Glutamatergic neuron (in vitro differentiated cells): Measurements from ENCODE around the gene EYA4. TPM values are rescaled to one million over a fixed set of nuclear protein-coding genes. Genes with fewer than 3 reads are reported as not detected.

Source experiments
- DNase-seq: peaks from one replicate; pipeline ENCODE4 v3.0.0; 2022
- H3K27ac Mint-ChIP-seq: one replicate; pipeline ENCODE4 v1.8.0; 2020; ENCODE audit warnings: mild to moderate bottlenecking, mixed read lengths, inconsistent platforms; ENCODE audit not compliant: unreplicated experiment
- H3K27me3 Mint-ChIP-seq: one replicate; pipeline ENCODE4 v1.8.0; 2020; ENCODE audit warnings: mild to moderate bottlenecking, moderate library complexity, mixed read lengths, inconsistent platforms; ENCODE audit not compliant: unreplicated experiment
- H3K36me3 Mint-ChIP-seq: one replicate; pipeline ENCODE4 v1.8.0; 2020; ENCODE audit warnings: mild to moderate bottlenecking, mixed read lengths, inconsistent platforms; ENCODE audit not compliant: unreplicated experiment
- H3K4me1 Mint-ChIP-seq: one replicate; pipeline ENCODE4 v1.8.0; 2020; ENCODE audit warnings: mild to moderate bottlenecking, low read depth, mixed read lengths, inconsistent platforms; ENCODE audit not compliant: unreplicated experiment
- H3K4me3 Mint-ChIP-seq: one replicate; pipeline ENCODE4 v1.8.0; 2020; ENCODE audit warnings: mild to moderate bottlenecking, mixed read lengths, inconsistent platforms; ENCODE audit not compliant: unreplicated experiment
- H3K9me3 Mint-ChIP-seq: one replicate; pipeline ENCODE4 v1.8.0; 2020; ENCODE audit warnings: mild to moderate bottlenecking, moderate library complexity, mixed read lengths, inconsistent platforms; ENCODE audit not compliant: unreplicated experiment
- total RNA-seq: library from RNA; stranded (reverse); fragmentation: NEBNext Ultra II Directional; extraction: Animal tissue kit (Norgen Biotek cat#: 25700); gene quantifications from one replicate; pipeline ENCODE4 v1.2.1, GENCODE V29; 2021; ENCODE audit not compliant: unreplicated experiment
- TF ChIP-seq, protein P1 (sequence below): fragments of 200-600 bp; sonication (generic); IDR thresholded peaks from one replicate; pipeline ENCODE4 v1.5.0; 2021; ENCODE audit not compliant: partially characterized antibody, unreplicated experiment

The EYA4 gene
- total RNA-seq, 1 donor from 2014 or later = not detected

DNA sequence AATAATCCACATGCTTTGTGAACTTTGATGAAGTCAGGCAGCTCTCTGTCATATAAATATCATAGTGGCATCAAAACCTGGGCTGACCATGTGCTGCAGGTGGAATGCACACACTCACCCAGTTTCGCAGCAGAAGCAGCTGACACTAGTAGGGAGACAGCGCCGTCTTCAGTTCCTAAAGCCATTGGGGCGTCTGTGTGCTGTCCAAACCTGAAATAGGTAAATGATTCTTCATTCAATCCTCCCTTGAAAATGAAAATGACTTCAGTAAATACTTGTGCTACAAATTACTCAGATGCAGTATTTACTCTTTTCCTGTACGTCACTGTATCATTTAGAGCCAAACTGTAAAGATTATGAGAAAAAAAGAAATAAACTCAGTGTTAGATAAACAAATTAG lies 127.5 kb downstream of the EYA4 start:
- TF ChIP-seq, protein P1, sequence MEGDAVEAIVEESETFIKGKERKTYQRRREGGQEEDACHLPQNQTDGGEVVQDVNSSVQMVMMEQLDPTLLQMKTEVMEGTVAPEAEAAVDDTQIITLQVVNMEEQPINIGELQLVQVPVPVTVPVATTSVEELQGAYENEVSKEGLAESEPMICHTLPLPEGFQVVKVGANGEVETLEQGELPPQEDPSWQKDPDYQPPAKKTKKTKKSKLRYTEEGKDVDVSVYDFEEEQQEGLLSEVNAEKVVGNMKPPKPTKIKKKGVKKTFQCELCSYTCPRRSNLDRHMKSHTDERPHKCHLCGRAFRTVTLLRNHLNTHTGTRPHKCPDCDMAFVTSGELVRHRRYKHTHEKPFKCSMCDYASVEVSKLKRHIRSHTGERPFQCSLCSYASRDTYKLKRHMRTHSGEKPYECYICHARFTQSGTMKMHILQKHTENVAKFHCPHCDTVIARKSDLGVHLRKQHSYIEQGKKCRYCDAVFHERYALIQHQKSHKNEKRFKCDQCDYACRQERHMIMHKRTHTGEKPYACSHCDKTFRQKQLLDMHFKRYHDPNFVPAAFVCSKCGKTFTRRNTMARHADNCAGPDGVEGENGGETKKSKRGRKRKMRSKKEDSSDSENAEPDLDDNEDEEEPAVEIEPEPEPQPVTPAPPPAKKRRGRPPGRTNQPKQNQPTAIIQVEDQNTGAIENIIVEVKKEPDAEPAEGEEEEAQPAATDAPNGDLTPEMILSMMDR = no peak
- Mint-ChIP-seq H3K4me3 (no peak overlapping the region), H3K27ac (no peak overlapping the region)

DNA sequence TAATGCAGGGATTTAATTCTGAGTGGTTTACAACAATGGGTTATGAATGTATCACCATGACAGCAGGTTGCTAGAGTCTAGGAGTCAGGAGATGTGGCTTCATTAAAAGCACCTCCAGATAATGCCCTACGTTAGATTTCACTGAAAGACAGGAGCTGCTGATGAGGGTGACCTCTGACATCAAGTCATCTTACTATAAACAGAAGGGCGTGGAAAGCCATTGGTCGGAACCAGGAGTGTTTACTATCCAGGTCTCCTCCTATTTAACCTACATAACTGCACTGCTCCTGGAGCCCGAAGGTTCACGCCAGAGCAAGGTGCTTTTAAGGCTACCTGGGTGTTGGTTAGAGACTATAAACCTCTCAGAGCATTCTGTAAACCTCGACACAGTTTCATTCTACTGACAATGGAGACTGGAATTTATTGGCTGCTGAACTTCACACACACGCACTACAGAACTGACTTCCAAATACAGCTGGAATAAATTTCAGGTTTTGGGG lies 128.7 kb downstream of the EYA4 start:
- H3K27me3 Mint-ChIP-seq = peaks cover 3% of the 10 kb centered on the region
- no peaks in the 10 kb centered on the region for H3K4me1 Mint-ChIP-seq
- DNase-seq = no peak
- no peaks in the 10 kb centered on the region for H3K9me3 Mint-ChIP-seq
- no peaks in the 10 kb centered on the region for H3K36me3 Mint-ChIP-seq
- TF ChIP-seq, protein P1 = no peak
- no peak overlapping the region for H3K27ac Mint-ChIP-seq
- no peak overlapping the region for H3K4me3 Mint-ChIP-seq

More for the DNA sequence above, 127.5 kb downstream of the EYA4 start:
- no peak for DNase-seq
- Mint-ChIP-seq H3K27me3 (peaks cover 3% of the 10 kb centered on the region), H3K4me1 (no peaks in the 10 kb centered on the region), H3K9me3 (no peaks in the 10 kb centered on the region), H3K36me3 (no peaks in the 10 kb centered on the region)

DNA sequence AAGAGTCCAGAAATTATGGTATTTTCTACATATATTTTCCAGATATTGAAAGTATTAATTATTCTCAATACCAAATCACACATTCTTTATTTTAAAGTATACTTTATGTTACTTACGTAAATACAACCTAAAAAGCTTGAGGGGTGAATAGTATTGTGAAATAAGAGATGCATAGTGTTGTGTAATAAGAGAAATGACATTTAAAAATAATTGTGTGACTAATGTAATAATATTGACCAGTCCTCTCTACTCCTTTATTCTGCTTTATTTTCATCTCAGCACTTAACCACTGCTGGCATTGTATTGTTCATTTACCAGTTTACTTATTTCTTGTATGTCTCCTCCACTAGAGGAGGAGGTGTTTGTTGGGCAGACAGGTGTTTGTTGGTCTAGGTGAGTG lies 135.6 kb downstream of the EYA4 start:
- TF ChIP-seq, protein P1 = no peak
- no peak overlapping the region for H3K4me3 Mint-ChIP-seq
- no peak overlapping the region for H3K27ac Mint-ChIP-seq

DNA sequence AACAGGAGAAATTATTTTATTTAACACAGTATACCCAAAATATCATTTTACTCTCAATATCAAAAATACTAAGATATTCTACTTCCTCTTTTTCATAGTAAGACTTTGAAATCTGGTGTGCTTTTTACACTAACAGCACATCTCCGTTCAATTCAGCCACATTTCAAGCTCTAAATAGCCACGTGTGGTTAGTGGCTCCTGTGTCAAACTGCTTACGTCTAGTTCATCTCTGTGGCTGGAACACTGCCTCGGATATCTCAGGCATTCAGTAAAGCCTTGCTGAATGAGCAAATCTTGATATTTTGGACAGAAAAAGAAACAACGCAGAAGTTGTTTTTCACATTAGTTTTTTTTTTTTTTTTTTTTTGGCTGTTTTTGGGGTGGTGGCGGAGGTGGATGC lies 136.1 kb downstream of the EYA4 start:
- no peaks in the 10 kb centered on the region for H3K27me3 Mint-ChIP-seq
- no peaks in the 10 kb centered on the region for H3K9me3 Mint-ChIP-seq
- TF ChIP-seq, protein P1 = no peak
- DNase-seq = no peak
- no peak overlapping the region for H3K4me3 Mint-ChIP-seq
- no peaks in the 10 kb centered on the region for H3K36me3 Mint-ChIP-seq
- no peaks in the 10 kb centered on the region for H3K4me1 Mint-ChIP-seq
- H3K27ac Mint-ChIP-seq = no peak overlapping the region

More for the DNA sequence above, 135.6 kb downstream of the EYA4 start:
- Mint-ChIP-seq H3K36me3 (no peaks in the 10 kb centered on the region), H3K4me1 (no peaks in the 10 kb centered on the region), H3K27me3 (no peaks in the 10 kb centered on the region), H3K9me3 (no peaks in the 10 kb centered on the region)
- no peak for DNase-seq

DNA sequence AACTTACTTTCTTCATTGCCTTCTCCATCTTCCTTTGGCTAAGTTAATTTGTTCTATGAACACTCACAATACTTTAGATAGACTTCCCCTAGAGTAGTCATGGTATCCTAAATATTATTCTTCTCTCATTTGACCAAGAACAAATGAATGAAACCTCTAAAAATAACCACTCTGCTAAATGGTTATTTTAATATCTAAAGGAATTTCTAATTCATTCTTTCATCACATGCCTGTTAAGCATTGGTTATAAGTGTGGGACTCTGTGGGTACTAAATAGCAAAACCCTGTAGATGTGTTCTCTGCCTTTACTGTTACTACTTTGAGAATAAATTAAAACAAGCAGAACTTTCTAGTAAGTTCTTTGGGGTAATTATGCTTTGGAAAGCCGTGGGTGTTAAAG lies 138.9 kb downstream of the EYA4 start:
- DNase-seq = no peak
- Mint-ChIP-seq H3K27ac (no peak overlapping the region), H3K36me3 (no peaks in the 10 kb centered on the region), H3K4me1 (no peaks in the 10 kb centered on the region), H3K27me3 (no peaks in the 10 kb centered on the region), H3K9me3 (no peaks in the 10 kb centered on the region), H3K4me3 (no peak overlapping the region)
- TF ChIP-seq, protein P1 = no peak
